DMS114 treated with DMSO at 0.1 percent for 48 hours (cell line): ENCODE data around the gene RAB6C.
"Not testable (repeated sequence)": the region's sequence is repeated elsewhere in the genome, so short reads cannot be mapped to it uniquely, and the experiment has no call there.

Source experiments
- DNase-seq: peaks from one replicate; lab custom pipeline; 2025; ENCODE audit not compliant: unreplicated experiment; lab: John Stamatoyannopoulos, UW

Gene RAB6C

GRCh38 chr2:129993151-129993550 lies 13.7 kb downstream of the RAB6C start:
- DNase-seq = not testable (repeated sequence)

GRCh38 chr2:129996657-129997237 lies 17.3 kb downstream of the RAB6C start:
- DNase-seq = not testable (repeated sequence)

- DNase-seq = not testable (repeated sequence)
Observed at GRCh38 chr2:129998771-129999170, 19.3 kb downstream of the RAB6C start.

GRCh38 chr2:130005862-130006261 lies 26.4 kb downstream of the RAB6C start:
- DNase-seq = not testable (repeated sequence)

- DNase-seq = not testable (repeated sequence)
Observed at GRCh38 chr2:130016701-130017100, 37.2 kb downstream of the RAB6C start.

- no peak for DNase-seq
Observed at GRCh38 chr2:130019402-130019801, 39.9 kb downstream of the RAB6C start.

GRCh38 chr2:130020069-130020468 lies 40.6 kb downstream of the RAB6C start:
- DNase-seq = not testable (repeated sequence)

- not testable (repeated sequence) for DNase-seq
Observed at GRCh38 chr2:130025931-130026330, 46.5 kb downstream of the RAB6C start.
